ENCODE results near the gene KDM4F.

Gene KDM4F

DNA sequence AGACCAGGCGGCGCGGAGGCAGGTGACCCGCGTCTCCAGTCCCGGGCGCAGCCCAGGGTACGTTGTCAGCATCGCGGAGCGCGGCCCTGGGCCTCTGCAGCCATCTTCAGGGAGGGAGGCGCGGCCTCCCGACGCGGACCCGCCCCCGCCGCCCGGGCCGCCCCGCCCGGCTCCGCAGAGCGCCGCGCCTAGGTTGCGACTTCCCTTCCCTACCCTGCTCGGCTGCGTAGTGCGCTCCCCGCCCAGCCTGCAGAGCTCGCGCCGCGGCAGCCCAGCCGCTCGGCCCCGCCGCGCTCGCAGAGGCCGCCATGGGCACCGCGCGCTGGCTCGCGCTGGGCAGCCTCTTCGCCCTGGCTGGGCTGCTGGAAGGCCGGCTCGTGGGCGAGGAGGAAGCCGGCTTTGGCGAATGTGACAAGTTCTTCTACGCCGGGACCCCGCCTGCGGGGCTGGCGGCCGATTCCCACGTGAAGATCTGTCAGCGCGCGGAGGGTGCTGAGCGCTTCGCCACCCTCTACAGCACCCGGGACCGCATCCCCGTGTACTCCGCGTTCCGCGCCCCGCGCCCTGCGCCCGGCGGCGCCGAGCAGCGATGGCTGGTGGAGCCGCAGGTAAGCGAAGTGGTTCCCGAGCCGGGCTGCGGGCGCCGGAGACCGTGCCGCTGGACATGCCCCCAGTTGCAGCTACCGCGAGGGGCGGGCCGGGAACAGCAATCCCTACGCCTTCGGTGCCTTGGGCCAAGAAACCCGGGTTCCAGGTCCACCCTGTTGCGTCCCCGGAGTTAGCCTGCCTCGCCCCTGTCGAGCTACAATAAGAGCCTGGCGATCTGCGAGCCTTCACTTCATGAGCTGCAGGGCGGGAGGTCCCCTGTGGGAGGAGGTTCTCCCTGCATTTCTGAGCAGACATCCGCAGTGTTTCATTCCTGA is 40.7 kb downstream of the KDM4F start, which contains the start of gene ENDOD1:
Gene ENDOD1 (plus strand): TSS at position 227 of the 923 bp plus-strand sequence. CDS start 82 bp downstream, at position 309.
- in situ Hi-C loops (cut with MboI; ENCODE audit: low sequenced_read_pairs): no loop called here

DNA sequence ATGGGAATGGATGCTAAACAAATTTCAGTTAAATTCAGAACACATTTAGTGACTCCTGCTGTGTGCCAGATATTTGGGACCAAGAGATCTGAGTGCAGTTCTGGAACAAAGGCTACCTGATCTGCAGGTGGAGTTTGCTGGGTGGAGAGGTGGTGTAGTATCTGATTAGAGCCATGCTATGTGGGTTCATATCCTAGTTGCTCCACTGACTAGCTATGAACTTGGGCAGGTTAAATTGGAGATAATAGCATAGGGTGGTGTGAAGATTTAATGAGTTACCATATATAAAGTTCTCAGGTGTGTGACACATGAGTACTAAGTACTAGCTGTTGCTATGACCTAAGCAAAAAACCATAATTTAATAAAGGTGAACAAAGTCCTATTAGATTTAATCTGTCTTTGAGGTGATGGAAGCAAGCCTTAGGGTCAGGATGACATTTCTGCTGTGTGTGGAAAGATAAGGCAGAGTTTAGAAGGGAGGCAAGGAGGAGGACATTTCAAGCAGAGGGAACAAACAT is 42.5 kb downstream of the KDM4F start:
- in situ Hi-C loops (cut with MboI; ENCODE audit: low sequenced_read_pairs): no loop called here

DNA sequence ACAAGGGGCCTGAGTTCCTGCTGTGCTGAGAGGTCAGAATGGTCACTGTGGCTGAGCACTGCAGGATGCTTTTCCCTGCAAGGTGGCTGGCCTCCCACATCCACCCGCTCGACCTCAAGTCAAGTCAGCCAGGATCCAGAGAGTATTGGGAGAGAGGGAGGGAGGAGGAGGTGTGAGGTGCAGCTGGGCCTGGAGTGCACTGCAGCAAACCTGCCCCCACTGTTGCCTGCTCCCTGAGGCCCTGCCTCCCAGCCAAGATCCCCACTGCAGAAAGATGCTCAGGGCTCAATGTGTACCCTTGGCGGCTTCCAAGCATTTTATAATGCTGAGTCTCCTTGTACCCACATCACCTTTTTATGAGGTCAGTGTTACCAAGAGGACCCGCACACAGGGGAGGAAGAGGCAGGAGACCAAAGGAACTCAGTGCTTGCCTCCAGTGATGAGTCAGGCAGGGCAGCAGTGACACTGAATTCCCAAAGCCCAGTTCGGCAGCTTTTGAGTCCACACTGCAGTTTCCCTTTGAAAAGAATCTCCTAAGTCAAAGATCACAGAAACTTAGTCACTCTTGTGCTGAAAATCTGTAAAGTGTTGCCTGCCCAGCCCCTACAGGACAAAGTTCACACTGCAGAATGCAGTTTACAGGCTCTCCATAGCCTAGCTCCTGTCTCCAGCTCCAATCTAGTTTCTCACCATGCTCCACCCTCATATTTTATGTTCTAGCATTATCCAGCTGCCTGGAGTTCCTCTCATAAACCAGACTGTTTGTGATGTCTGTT is 43.5 kb downstream of the KDM4F start:
- in situ Hi-C loops (cut with MboI; ENCODE audit: low sequenced_read_pairs): no loop called here

DNA sequence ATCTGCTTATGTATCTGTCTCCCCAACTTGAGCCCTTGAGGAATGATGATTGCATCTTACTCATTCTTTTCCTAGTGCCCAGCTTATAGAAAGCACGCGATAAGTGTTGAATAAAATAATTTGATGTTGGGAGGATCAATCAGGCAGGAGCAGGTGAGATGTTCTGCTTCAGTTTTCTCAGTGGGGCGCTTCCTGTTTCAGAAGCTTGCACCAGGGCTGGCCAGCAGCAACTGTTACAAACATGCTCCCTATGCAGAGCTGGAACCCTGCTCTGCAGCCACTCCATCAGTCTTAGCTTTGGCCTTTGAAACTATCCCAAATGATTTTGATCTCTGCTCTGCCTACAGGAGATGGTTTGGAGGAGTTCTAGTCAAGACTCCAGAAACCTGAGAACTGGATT is 44.3 kb downstream of the KDM4F start:
- in situ Hi-C loops (cut with MboI; ENCODE audit: low sequenced_read_pairs): no loop called here

DNA sequence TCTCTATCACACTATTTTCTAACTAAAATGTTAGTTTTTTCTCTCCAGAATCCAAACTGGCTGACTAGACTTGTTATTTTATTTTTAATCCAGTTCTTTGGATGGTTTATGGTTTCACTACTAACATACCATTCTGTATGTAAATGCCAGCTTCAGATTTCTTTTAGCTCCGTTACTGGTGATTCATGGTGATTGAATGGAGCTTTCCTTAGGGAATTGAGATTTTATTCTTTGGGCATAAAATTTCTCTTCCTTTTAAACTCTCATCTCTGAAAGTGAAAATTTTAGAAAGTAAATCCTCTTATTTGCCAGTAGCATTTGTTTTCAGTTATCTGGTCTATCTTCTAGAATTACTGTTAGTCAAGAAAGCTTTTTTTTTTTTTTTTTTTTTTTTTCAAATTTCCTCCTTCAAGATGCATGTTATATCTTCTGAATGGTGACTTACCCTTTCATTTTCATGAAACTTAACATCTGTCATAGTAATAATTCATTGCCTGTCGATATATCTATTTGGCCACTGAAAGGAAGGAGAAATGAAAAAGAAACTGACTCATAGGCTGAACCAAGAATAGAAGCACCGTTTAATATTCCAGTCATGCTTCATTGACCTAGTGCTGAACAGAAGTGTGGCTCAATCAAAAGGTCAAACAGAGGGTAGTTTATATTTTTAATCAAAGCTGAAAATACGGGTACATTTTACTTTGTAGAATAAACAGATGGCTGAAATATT is 46.8 kb downstream of the KDM4F start:
- in situ Hi-C loops (cut with MboI; ENCODE audit: low sequenced_read_pairs): no loop called here

DNA sequence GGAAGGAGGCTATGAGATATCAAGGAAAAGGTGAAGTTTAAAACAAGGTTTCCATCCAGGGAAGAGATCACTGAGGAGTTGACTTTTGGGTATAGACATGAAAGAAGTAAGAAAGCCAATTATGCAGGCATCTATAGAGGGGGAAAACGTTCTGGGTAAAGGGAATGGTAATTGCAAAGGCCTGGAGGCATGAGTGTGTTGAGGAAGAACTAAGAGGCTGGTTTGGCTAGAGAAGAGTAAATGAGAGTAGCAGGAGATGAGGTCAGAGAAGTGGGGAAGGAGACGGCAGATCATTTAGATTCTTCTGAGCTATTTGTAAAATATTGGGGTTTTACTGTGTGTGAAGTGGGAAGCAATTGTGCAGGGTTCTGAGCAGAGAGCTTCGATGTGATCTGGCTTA is 48.0 kb downstream of the KDM4F start:
- in situ Hi-C loops (cut with MboI; ENCODE audit: low sequenced_read_pairs): no loop called here

DNA sequence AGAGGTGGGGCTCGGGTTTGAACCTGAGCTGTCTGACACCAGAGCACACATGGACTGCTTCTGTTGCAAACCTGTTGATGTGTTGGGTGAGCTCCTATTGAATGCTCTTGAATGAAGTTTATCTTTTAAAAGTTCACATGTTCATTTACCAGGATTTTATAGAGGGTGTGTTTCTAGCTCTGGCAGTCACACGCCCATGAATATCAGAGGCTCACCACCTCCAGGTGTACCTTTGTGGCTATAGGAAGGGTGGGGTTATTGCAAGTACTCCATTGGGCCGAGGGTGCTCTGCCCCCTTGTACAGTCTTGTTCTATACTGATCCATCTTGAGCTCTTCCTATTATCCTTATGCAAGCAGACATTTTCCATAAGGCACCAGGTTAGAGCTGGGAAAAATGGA is 49.6 kb downstream of the KDM4F start:
- in situ Hi-C loops (cut with MboI; ENCODE audit: low sequenced_read_pairs): no loop called here

DNA sequence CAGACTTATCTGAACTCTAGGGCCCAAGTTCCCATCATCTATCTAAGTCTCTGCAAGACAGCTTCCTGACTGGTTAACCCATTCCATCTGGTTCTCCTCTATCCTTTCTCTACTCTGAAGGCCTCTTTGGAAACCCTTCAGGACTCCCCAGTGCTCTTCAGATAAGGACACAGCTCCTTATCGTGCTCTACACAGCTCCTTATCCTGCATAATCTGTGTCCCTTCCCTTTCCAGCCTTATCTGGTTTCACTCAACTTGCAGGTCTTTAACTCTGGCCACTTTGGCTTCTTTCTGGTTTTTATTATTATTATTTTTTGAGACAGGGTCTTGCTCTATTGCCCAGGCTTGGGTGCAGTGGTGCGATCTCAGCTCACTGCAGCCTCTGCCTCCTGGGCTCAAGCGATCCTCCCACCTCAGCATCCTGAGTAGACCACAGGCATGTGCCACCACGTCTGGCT is 51.0 kb downstream of the KDM4F start:
- in situ Hi-C loops (cut with MboI; ENCODE audit: low sequenced_read_pairs): no loop called here

All from hTERT RPE-1 (cell line).